GM21825 (cell line): ENCODE measurements around the gene SOX21.
A peak's percentile ranks its signal among the peaks of the same experiment; 100 is the strongest.
"Not testable (repeated sequence)": the region's sequence is repeated elsewhere in the genome, so short reads cannot be mapped to it uniquely, and the experiment has no call there.

Source experiments
- ATAC-seq: cut with Tn5 transposase; IDR thresholded peaks from one replicate; pipeline ENCODE4 v1.9.1; 2021; ENCODE audit warnings: mild to moderate bottlenecking, moderate library complexity; ENCODE audit not compliant: unreplicated experiment

The SOX21 gene

GRCh38 chr13:94712287-94712811 is at the start of gene SOX21:
SOX21 (minus strand) TSS chr13:94712545; CDS start chr13:94712049, 496 bp downstream.
- no peak for ATAC-seq

DNA sequence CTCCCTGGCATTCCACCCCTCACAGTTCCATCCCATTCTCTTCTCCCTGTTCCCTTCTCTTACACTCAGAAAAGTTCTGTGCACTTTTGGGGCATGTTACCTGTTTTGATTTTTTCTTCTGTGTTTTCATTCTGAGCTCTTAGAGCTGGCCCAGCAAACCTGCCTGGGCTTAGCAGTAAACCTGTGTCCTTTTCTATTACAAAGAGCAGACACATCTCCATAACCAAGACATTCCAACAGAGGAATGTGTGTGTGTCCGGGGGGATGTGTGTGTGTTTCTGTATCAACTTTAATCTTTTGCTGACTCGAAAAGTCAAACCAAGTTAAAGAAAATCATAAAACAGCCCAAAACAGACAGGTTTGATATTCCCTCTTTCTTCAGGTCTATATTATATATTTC is 49.1 kb upstream of the SOX21 start:
- ATAC-seq, result no peak

GRCh38 chr13:94759120-94759728 is 46.9 kb upstream of the SOX21 start:
- no peak for ATAC-seq

DNA sequence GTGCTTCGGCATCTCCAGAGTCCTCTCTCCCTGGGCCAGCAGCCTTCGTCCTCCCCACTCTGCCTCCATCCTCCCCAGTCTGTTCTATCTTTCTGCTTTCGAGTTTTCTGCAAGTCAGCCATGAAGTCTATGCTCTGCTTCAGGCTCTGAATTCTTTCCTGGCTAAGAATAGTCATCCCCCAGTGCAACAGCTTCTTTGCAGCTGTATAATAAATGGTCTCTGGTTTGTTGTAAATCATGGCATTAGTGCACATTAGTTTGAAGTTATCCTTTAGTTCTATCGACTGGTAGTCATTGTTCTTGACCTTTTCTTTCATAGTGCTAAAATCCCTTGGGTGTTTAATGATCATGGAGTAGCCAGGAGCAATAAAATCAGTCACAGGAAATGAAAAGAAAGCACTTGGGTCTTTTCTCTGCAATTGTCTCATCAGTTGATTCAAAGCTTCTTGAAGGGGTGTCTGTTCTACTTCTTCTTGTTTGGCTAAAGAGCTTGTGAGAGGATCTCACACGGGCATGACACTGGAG is 46.2 kb upstream of the SOX21 start:
- no peak for ATAC-seq

DNA sequence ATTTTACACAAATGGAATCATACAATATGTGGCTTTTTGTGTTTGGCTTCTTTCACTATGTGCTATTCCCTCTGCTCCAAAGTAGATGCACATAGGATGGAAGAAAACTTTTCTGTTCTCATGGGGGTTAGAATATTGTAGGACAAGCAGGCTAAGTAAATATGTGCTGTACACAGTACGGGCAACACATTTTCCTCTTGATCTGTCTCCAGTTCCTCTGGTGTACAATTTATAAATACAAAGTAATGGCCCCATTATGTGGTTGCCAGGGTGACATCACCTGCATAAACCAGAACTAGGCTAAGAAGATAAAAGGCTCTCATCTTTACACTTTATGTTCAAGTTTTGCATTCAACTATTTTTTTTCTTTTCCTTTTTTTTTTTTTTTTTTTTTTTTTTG is 41.0 kb upstream of the SOX21 start:
- ATAC-seq, result no peak

DNA sequence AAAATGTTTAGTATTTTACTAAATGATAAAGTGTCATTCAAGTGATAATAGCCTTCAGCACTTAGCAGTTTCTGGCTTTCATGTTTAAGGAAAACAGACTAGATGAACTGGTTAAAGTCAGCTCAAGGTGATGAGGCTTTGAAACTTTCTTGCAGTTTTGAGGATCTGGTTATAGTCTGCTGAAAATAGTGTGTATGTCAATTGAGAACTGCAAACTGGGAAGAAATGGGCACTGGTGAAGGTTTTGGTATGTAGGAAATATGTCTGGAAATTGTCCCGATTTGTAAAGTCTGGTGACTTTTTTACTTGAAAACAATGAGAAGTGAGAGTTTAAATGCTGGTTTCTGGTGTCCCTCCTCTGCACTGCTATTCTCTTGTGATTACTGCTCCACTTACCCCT is 36.8 kb upstream of the SOX21 start:
- no peak for ATAC-seq

- ATAC-seq, result no peak
These were observed 26.9 kb upstream of the SOX21 start for GRCh38 chr13:94739235-94739634.

DNA sequence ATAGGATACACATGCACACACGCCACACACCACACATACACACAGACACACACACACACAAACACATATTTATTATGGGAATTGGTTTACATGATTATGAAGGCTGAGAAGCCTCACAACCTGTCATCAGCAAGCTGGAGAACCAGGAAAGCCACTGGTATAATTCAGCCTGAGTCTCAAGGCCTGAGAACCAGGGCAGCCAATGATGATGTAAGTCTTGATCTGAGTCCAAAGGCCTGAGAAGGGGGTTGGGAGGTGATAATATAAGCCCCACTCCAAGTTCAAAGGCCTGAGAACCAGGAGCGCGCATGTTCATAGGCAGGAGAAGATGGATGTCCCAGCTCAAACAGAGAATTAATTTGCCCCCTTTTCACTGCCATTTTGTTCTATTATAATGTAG is 18.7 kb upstream of the SOX21 start:
- ATAC-seq, result no peak

DNA sequence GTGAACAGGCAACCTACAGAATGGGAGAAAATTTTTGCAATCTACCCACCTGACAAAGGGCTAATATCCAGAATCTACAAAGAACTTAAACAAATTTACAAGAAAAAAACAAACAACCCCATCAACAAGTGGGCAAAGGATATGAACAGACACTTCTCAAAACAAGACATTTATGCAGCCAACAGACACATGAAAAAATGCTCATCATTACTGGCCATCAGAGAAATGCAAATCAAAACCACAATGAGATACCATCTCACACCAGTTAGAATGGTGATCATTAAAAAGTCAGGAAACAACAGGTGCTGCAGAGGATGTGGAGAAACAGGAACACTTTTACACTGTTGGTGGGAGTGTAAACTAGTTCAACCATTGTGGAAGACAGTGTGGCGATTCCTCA is 17.6 kb upstream of the SOX21 start:
- not testable (repeated sequence) for ATAC-seq

- no peak for ATAC-seq
These were observed 14.1 kb upstream of the SOX21 start for GRCh38 chr13:94726425-94726824.

- ATAC-seq, result no peak
These were observed 10.4 kb upstream of the SOX21 start for GRCh38 chr13:94722609-94723345.

- not testable (repeated sequence) for ATAC-seq
These were observed 6.4 kb upstream of the SOX21 start for GRCh38 chr13:94718697-94719096.

GRCh38 chr13:94717916-94718315 is 5.6 kb upstream of the SOX21 start:
- ATAC-seq, result no peak

DNA sequence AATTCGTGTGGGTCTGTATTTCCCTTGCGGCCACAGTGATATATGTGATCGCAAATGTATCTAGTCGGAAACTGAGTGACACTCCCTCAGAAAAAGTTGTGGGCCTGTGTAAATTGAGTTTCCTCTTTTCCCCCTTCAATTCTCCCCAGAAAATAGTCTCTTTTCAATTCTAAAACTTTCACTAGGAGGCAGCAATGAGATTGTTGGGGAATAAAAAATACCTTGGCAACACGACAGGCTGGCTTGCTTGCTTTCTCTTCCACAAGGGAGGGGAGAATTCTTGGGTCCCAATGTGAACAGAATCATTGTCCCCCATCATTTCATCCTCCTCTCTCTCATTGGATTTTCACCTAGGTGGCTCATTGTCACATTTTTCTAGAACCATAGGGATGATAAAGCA is 3.7 kb upstream of the SOX21 start:
- no peak for ATAC-seq

DNA sequence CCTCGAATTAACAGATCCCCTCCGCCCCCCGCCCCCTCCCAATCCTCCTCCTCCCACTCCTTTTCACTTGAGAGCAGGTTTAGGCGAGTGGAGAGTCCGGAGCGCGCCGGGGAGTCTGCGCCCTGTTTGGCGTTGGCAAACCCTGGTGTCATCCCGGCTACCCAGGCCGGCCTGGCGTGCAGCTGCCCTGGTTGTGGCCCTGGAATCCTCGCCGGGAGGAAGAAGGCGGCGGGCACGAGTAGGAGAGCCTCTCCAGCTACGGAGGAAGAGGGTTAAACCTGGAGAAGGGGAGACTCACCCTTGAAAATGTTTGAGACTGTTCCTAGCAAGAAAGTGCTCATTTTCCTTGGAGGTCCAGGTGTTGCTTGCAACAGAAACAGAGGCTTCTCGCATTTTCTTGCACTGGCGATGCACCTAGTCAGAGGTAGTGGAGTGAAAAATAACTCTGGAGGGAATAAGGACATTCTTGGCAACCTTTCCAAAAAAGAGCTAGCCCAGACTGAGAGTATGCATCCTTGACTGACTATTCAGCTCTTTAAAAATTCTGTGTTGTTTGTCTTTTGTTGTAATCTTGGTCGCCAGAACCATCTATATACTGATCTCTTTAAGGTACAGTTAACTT is 1.3 kb upstream of the SOX21 start:
- no peak for ATAC-seq

- no peak for ATAC-seq
These were observed 641 bp upstream of the SOX21 start for GRCh38 chr13:94712812-94713560.

GRCh38 chr13:94711561-94712286 is 621 bp downstream of the SOX21 start:
- peak; percentile 16 for ATAC-seq

DNA sequence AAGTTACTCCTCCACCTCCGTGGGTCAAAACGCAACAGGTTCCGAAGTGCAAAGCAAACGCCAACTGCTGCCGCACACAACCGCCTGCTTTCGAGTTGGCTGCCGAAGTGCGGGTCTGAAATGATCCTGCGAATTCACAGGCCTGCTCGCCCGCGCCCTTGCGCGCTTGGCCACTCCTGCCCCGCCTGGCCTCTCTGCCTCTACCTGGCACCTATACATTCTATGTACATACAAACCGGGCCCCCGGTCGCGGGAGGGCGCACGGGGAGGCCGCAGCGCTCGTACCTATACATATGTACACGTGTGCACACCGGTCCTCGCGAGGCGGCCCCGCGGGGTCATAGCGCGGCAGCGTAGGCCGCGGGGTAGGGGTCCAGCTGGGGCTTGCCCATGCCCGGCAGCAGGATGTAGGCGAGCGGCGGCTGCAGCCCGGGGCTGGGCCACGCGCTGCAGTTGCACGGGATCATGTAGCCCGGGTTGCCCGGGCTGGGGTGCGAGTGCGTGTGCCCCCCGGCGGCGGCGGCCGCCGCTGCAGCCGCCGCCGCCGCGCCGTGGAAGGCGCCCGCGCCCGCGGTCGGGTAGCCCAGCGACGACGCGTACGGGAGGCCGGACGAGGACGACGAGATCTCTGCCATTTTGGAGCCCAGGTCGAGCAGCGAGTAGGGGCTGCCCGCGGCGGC is 1.3 kb downstream of the SOX21 start:
- peak; percentile 71 for ATAC-seq

- no peak for ATAC-seq
These were observed 2.1 kb downstream of the SOX21 start for GRCh38 chr13:94710065-94710781.
